Activated CD4-positive, CD25-positive, alpha-beta regulatory T cell treated with anti-CD3 and anti-CD28 coated beads, Interleukin-2, amount 50 U/mL, for 24 hours (primary cell): ENCODE data around the gene SRPK2.
"Not testable (repeated sequence)": the region's sequence is repeated elsewhere in the genome, so short reads cannot be mapped to it uniquely, and the experiment has no call there.

Experiments
- ATAC-seq, 2 donors: fragments of 150-1000 bp; cut with Tn5 transposase; one replicate each; pipeline ENCODE4 v1.10.0; 2021; ENCODE audit warnings: mild to moderate bottlenecking in 1 of 2, moderate library complexity in 1 of 2

SRPK2 gene

DNA sequence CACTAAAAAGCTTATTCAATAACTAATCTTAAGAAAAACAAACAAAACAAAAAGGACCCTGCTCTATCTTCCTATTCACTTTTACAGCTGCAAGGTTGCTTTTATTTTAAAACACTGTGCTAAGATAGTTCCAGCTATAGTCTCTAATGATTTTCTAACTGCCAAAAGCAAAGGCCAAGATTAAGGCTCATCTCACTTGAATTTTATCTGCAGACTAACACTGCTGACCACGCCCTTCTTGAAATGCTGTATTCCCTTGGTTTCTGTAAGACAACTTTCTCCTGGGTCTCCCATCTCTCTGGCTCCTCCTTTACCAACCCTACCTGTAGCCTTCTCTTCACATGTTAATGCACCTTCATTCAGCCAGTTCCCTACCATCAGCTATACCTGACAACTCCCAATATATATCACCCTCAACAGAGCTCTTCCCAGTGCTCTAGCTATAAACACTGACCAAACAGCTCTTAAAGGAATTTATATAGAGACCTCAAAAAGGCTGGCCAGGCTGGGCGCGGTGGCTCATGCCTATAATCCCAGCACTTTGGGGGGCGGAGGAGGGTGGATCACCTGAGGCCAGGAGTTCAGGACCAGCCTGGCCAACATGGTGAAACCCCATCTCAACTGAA lies 11.7 kb downstream of the SRPK2 start:
- no peak for ATAC-seq

DNA sequence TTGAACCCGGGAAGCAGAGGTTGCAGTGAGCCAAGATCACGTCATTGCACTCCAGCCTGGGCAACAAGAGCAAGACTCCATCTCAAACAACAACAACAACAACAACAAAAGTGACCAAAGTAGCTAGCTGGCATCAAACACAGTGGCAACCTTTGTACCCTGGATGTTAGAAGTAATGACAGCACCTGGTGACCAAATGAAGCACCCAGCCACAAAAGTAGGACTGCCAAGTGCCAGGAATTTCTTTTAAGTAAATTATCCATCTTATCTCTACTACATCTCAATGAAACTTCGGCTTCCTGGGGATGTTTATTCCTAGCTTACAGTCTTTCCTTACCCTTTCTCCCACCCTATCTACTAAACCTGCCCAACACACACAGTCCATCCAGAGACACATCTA lies 18.8 kb downstream of the SRPK2 start:
- ATAC-seq, result no peak

DNA sequence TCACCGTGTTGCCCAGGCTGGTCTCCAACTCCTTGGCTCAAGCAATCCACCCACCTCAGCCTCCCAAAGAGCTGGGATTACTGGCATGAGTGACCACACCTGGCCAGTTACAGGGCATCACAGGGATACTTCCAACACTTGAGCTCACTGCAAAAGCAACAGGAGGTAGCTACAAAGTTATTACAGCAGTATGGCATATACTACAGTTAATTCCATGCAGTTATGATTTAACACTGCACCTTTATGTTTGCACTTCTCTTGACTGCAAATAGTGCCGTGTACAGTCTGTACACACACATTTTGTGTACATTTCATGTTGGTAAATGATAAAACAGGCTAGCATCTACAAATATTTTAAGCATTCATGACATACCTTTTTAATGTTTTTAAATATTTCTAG lies 21.3 kb downstream of the SRPK2 start:
- ATAC-seq, result no peak

DNA sequence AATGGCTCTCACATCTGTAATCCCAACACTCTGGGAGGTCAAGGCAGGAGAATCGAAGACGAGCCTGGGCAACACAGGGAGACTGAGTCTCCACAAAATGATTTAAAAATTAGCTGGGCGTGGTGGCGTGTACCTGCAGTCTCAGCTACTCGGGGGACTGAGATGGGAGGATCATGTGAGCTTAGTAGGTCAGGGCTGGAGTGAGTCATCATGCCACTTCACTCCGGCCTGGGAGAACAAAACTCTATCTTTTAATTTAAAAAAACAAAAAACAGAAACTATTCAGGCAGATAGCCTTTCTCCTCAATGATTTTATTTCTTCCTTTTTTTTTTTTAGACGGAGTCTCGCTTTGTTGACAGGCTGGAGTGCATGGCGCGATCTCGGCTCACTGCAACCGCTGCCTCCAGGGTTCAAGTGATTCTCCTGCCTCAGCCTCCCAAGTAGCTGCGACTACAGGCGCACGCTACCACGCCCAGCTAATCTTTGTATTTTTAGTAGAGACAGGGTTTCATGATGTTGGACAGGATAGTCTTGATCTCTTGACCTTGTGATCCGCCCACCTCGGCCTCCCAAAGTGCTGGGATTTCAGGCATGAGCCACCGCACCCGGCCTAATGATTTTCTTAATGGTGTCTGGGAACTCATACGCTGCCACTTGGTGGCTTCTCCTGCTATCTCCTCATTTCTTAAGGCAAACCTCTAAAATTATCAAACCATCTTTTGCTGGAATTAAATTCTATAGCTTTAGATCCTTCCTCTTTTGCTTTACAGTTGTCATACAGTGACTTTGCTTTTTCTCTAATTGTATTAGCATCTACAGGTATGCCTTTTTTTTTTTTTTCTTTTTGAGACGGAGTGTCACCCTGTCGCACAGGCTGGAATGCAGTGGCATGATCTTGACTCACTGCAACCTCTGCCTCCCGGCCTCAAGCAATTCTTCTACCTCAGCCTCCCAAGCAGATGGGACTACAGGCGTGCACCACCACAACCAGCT lies 22.9 kb downstream of the SRPK2 start:
- ATAC-seq, result no peak

DNA sequence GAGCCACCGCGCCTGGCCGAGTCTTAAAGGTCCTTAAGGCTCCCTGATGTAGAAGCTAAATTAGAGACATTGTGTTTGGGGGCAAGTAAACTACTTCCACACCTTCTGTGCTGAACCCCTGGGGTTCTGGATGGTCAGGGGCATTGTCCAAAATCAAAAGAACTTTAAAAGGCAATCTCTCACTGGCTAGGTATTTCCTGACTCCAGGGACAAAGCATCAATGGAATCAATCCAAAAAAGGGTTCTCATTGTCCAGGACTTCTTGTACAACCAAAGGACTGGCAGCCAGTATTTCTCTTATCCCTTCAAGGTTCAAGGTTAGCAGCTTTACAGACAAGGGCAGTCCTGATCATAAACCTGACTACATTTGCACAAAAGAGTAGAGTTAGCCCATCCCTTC lies 24.0 kb downstream of the SRPK2 start:
- no peak for ATAC-seq

DNA sequence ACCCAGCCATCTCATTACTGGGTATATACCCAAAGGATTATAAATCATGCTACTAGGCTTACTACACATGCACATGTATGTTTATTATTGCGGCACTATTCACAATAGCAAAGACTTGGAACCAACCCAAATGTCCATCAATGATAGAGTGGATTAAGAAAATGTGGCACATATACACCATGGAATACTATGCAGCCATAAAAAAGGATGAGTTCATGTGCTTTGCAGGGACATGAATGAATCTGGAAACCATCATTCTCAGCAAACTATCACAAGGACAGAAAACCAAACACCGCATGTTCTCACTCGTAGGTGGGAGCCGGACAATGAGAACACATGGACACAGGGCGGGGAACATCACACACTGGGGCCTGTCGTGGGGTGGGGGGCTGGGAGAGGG lies 25.1 kb downstream of the SRPK2 start:
- not testable (repeated sequence) for ATAC-seq

DNA sequence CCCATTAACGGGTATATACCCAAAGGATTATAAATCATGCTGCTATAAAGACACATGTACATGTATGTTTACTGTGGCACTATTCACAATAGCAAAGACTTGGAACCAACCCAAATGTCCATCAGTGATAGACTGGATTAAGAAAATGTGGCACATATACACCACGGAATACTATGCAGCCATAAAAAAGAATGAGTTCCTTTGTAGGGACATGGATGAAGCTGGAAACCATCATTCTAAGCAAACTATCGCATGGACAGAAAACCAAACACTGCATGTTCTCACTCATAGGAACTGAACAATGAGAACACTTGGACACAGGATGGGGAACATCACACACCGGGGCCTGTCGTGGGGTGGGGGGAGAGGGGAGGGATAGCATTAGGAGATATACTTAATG lies 26.0 kb downstream of the SRPK2 start:
- ATAC-seq, result not testable (repeated sequence)

DNA sequence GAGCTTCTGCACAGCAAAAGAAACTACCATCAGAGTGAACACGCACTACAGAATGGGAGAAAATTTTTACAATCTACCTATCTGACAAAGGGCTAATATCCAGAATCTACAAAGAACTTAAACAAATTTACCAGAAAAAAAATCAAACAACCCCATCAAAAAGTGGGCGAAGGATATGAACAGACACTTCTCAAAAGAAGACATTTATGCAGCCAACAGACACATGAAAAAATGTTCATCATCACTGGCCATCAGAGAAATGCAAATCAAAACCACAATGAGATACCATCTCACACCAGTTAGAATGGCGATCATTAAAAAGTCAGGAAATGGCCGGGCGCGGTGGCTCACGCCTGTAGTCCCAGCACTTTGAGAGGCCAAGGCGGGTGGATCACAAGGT lies 26.7 kb downstream of the SRPK2 start:
- ATAC-seq, result not testable (repeated sequence)

DNA sequence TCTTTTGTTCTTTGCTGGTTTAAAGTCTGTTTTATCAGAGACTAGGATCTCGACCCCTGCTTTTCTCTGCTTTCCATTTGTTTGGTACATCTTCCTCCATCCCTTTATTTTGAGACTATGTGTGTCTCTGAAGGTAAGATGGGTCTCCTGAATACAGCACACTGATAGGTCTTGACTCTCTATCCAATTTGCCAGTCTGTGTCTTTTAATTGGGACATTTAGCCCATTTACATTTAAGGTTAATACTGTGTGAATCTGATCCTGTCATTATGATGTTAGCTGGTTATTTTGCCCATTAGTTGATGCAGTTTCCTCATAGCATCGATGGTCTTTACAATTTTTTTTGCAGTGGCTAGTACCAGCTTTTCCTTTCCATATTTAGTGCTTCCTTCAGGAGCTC lies 28.6 kb downstream of the SRPK2 start:
- not testable (repeated sequence) for ATAC-seq

DNA sequence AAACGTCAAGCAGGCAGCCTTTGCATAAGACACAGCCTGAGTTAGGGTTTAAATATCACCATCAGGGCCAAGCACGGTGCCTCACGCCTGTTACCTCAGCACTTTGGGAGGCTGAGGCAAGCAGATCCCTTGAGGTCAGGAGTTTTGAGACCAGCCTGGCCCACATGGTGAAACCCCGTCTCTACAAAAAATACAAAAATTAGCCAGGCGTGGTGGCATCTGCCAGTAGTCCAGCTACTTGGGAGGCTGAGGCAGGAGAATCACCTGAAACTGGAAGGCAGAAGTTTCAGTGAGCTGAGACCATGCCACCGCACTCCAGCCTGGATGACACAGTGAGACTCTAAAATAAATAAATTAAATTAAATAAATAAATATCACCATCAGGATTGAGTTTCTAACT lies 33.0 kb downstream of the SRPK2 start:
- ATAC-seq, result no peak

DNA sequence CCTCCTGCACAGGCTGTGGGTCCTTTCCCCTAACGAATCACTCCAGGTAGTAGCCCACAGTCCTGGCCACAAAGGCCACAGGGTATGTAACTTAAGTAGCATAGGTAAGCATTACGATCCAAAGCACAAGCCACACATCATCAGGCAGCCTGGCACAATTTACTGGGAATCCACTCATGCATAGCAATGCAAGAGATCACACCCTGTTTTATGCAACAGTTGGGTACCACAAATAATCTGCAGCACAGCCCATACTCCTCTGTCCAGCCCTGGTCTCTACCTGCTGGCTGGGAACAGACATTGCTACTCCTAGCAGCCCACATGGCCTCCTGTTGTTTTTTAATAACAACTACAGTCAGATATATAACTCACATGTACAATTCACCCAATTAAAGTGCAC lies 34.3 kb downstream of the SRPK2 start:
- ATAC-seq, result no peak

DNA sequence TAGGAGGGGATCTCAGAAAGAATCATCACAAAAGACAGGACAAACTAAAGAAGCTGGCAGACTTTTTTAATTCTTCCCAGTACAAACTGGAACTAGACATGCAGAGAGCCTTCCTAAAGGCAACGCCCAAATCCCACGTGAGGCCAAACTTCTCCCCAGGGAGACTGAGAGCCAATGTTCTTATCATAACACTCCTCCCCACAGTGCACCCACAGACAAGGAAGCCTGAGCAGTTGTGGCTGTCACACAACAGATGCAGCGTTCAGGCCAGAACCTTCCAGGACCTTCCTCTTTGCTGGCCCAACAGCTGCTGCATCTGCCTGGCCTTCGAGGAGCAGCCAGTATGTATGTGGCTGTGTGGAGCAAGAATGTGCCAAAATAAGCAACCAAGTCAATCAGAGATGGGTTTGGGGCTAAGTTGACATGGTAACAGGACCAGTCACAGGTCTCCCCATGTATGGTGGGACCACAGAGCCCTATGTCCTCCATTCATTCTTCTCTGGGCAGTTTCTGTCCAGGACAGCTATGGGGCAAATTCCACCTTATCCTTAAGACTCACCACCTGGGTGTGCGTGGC lies 34.9 kb downstream of the SRPK2 start:
- ATAC-seq, result no peak

DNA sequence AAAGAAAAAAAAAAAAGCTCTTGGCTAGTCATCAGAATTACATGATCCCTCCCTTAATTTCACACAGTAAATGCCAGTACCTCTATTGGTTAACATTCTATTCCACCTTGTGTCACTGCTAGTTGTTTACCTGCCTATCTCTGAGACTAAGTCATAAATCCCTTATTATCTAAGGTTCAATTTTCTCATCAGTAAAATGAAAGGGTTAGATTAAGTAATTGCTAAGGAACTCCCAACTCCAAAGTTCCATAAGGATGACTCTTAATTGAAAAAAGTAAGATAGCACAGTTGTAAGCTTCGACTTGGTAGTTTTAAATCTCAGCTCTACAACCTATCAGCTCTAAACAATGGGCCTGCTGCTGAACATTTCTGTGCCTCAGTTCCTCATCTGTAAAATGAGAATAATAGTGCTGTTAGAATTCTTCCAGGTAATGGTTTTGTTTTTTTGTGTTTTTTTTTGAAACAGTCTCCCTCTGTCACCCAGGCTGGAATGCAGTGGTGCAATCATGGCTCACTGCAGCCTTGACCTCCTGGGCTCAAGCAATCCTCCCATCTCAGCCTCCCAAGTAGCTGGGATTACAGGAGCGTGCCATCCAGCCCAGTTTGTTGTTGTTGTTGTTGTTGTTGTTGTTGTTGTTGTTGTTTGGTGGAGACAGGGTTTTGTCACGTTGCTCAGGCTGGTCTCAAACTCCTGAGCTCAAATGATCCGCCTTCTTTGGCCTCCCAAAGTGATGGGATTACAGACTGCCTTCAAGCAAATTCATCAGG lies 35.6 kb downstream of the SRPK2 start:
- ATAC-seq, result peak in 1 of 2 donors; percentile 2

DNA sequence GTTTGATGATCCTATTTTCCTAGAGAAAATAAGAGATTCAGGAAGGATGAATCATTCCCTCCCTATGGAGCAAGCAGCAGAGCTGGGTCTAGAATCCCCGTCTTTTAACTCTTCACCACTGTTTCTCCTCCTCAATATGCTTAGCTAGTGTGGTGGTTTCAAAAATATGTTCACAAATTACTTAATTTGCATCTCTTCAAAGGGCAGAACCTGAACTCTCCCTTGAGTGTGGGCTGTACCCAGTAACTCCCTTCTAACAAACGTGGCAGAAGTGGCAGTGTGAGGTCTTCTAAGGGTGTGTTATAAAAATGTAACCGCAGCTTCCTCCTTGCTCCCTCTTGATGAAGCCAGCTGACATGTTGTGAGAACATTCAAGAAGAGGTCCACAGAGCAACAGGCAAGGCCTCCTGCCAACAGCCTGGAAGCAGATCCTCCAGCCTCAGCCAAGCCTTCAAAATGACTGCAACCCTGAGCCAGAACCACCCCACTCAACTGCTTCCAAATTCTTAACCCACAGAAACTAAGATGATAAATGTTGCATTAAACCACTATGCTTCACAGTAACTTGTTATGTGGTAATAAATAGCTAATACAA lies 36.6 kb downstream of the SRPK2 start:
- peak; percentile 85 to 89 for ATAC-seq

DNA sequence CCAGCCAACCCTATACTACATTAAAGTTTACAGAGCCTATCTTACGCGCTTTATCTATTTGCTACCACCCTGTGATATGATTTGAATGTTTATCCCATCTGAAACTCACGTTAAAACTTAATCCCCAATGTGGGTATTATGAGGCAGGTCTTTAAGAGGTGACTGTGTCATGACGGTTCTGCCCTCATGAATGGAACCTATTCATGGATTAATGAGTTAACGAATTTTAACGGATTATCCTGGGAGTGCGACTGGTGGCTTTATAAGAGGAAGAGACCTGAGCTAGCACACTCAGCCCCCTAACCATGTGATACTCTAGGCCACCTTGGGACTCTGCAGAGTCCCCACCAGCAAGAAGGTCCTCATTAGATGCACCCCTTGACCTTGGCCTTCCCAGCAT lies 37.8 kb downstream of the SRPK2 start:
- ATAC-seq, result no peak

DNA sequence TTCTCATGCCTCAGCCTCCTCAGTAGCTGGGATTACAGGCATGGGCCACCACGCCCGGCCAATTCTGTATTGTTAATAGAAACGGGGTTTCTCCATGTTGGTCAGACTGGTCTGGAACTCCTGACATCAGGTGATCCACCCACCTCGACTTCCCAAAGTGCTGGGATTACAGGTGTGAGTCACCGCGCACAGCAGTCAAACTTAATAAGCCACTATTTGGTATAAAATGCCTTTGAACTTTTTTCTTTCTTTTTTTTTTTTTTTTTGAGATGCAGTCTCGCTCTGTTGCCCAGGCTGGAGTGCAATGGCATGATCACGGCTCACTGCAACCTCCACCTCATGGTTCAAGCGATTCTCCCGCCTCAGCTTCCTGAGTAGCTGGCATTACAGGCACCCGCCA lies 40.5 kb downstream of the SRPK2 start:
- not testable (repeated sequence) for ATAC-seq

DNA sequence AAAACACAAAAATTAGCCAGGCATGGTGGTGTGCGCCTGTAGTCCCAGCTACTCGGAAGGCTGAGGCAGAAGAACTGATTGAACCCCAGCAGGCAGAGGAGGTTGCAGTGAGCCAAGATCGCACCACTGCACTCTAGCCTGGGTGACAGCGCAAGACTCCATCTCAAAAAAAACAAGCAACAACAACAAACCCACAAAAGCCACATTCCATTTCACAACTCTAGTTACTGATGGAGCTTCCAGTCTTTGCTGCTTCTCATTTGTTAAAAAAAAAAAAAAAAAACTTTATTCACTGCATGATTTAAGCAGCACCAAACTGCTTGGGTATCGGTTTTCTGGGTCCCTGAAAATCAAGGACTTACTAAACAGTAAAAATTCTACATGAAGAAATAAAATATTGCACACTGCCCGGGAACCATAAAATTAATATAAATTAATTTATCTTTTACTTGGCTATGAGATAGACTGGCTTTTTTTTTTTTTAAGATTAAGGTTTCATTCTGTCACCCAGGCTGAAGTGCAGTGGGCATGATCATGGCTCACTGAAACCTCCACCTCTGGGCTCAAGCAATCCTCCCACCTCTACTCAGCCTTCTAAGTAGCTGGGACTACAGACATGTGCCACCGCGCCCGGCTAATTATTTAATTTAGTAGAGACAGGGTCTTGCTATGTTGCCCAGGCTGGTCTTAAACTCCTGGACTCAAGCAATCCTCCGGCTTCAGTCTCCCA lies 42.0 kb downstream of the SRPK2 start:
- ATAC-seq, result no peak

DNA sequence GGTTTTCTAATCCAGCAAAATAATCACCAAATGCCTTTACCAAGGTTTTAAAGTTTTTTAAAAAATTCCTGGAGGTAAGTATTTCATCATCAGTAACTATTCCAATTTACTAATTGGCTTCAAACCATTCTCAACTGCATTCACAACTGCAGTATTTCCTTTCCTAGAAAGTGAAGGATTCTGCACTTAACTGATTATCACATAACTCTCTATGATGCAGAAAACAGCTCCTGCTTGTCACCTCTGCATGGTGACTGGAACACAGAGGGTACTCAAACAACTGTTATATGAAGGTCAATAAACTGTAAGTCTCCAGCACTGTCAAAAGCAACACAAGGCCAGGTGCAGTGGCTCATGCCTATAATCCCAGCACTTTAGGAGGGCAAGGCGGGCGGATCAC lies 42.6 kb downstream of the SRPK2 start:
- ATAC-seq, result no peak

DNA sequence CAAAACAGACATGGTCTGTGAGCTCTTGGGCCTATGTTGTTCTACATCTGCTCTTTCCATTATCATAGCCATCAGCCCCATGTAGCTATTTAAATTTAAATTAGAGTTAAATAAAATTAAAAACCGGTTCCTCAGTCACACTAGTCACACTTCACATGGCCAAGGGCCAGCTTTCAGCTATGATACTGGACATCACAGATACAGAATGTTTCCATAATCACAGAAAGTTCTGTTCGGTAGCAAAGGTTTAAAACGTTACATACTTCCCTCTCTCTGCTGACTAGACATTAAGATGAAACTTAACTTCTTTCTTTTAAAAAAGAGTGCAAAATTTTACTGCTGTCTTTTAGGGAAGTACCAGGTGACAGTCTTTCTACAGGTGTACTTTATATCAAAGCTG lies 43.0 kb downstream of the SRPK2 start:
- ATAC-seq, result no peak

DNA sequence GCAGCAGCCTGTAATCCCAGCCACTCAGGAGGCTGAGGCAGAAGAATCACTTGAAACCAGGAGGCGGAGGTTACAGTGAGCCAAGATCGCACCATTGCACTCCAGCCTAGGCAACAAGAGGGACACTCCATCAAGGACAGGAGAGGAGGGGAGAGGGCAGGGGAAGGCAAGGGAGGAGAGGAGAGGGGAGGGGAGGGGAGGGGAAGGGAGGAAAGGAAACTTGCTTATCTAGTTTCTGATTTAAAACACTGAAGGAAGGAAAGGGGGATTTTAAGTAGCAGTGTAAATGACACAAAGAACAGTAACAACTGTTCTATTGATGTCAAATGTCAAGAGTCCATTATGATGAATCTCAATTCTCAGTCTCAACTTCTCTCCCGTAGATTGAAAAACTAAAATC lies 43.7 kb downstream of the SRPK2 start:
- peak in 1 of 2 donors; percentile 66 for ATAC-seq

DNA sequence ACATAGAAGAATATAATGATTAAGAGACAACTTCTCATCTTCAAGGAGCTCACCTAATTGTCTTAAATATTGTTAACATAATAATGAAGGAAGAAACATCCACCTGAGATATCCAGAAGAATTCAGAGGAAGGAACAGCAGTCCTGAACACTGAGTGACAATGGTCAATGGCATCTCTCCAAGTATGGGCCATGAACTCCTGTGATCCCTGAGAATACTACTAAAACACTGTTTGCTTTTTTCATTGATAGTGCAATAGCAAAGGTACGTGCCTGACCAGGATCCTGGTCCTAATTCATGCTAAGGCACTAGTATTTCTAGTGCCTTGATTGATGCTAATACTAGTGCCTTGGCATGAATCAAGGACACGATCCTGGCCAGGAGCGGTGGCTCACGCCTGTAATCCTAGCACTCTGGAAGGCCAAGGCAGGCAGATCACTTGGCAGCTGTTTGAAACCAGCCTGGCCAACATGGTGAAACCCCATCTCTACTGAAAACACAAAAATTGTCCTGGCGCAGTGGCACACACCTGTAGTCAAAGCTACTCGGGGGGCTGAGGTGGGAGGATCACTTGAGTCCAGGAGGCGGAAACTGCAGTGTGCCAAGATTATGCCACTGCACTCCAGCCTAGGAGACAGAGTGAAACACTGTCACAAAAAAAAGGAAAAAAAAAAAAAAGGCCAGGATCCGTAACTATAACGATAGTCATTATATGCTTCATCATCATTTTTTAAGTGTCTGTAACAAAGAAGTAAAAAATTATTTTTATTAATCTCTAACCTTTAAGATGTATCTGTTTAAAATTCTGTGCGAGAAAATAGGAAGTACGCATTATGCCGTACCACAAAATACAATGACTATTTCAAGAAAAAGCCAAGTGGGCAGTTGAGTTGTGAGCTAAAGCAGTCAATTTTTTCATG lies 49.1 kb downstream of the SRPK2 start:
- ATAC-seq, result no peak
